GM18868 (cell line): ENCODE results near the gene BORCS5.

Source experiments
- ATAC-seq: cut with Tn5 transposase; IDR thresholded peaks from one replicate; pipeline ENCODE4 v1.9.1; 2021; ENCODE audit warnings: mild to moderate bottlenecking, moderate library complexity; ENCODE audit not compliant: unreplicated experiment

The BORCS5 gene

DNA sequence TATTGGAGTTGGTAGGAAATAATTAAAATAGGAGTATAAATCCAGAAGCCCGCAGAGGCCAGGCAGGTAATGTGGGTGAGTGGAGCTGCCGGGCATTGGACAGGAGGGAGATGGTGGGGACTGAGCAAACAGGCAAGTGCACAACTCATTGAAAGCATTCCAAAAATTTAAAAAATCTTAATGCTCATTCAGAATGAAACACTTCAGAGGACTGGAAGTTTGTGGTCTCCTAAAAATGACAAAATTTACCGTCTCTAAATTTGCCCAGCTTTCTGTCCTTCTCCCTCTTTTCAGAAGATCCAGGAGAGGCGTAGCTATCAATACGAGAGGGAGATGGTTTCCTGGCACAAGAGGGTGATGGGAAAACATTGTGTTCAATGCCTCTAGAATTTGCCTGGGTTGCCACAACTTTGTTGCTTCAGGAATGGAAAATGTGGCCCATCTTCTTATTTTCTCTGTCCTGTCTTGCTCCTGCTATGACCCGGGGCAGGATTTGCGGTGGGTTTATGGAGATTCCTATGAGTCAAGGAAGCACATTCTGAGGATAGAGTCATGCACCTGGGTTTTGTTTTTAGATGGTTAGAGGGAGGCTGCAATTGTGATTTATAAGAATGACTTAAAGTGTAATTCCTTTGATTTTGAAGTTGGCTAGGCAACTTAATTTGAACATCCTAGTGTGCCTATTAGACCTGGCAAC, 72.2 kb downstream of the BORCS5 start:
- ATAC-seq: no peak

DNA sequence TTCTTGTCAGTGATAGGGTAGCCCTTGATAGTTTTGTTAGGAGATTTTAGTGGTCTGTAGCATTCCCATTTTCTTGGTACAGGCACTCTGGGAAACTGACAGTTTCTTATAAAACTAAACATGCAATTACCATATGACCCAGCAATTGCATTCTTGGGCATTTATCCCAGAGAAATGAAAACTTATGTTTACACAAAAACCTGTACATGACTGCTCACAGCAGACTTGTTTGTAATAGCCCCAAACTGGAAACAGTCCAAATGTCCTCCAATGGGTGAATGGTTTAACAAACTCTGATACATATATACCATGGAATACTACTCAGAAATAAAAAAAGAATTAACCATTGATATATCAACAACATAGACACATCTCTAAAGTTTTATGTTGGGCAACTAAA, 75.5 kb downstream of the BORCS5 start:
- no peak for ATAC-seq

DNA sequence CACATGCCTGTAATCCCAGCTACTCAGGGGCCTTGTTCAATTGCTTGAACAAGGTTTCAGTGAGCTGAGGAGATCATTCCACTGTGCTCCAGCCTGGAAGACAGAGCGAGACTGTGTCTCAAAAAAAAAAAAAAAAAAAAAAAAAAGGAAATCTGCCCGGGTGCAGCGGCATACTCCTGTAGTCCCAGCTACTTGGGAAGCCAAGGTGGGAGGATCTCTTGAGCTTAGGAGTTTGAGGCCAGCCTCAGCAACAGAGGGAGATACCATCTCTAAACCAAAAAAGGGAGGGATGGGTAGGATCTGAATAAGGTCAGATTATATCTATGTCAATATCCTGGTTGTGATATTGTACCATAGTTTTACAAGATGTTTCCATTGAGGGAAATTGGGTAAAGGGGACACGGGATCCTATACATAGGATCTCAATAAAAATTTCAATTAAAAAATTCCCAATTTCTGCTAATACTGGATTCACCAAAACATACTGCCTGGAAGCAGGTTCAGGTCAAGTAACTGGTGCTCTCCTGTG, 76.4 kb downstream of the BORCS5 start:
- ATAC-seq: no peak

DNA sequence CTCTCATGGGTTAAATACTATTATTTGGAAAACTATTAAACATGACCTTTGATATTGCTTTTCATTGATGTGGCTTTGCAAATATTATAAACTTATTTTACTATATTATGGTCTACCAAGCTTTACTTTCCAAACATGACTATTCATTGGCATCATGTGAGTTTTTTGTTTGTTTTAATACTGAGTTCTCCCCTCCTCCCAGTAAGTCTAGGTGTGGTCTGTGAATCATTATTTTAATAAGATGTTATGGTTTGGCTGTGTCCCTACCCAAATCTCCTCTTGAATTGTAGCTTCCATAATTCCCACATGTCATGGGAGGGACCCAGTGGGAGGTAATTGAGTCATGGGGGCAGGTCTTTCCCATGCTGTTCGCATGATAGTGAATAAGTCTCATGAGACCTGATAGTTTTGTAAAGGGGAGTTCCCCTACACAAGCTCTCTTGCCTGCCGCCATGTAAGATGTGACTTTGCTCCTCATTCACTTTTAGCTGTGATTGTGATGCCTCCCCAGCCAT, 80.0 kb downstream of the BORCS5 start:
- no peak for ATAC-seq

DNA sequence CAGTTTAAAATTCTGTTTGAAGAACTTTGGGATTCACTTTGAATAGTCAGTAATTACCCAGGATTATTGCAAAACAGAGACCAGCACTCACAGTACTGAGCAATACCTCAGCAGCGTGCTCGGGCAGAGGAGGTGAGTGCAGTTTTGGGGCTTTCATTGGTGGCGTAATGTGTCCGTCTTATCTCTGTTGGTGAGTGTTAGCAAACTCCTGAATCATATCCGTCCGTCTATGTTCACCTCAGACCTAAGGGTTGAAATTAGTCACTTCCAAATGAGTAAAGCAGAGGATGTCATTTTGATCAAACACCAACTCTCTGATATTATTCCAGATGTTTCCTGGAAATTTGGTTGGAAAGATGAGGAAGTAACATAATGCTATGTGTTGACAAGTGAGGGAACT, 82.8 kb downstream of the BORCS5 start:
- ATAC-seq: no peak

DNA sequence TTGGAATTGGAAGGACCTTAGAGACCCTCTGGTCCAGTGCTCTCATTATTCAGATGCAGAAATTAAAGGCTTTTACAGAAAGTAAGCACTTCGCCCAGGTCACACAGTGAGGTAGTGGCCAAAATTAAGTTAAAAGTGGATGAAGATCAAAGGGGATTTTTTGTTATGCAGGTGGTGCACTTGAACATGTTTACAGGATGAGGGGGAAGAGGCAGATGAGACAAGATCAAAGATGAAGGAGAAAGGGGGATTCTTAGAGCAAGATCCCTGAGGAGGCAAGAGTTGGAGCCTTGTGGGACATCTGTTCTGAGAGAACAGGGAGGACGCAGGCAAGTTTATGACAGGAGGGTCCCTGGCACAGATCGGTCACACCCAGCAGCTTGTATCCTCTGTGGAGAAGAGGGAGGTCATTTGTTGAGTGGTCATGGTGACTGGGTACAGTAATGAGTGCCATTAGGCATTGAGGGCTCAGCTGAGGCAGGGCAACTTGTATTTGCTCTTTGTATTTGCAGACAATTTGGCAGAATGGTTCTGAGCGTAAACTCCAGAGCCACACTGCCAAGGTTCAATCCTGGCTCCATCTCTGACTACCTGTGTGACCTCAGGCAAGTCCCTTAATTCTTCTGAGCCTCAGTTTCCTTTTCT, 84.0 kb downstream of the BORCS5 start:
- ATAC-seq: no peak

DNA sequence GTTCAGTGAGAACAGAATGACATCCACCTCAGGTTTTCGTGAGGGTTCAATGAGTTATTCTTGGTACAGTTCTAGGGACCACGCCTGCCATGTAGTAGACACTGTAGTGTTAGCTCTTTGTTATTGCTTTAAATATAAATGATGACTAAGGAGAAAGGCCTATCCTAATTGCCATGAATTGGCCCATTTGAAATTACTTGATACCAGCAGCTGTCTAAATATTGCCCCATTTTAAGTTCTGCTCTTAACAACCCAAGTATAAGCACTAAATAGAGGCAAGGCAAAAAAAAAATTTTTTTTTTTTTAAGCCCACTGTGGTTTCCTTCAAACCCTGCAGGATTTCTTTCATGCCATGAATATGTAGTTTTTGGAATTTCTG, 84.5 kb downstream of the BORCS5 start:
- ATAC-seq: no peak

DNA sequence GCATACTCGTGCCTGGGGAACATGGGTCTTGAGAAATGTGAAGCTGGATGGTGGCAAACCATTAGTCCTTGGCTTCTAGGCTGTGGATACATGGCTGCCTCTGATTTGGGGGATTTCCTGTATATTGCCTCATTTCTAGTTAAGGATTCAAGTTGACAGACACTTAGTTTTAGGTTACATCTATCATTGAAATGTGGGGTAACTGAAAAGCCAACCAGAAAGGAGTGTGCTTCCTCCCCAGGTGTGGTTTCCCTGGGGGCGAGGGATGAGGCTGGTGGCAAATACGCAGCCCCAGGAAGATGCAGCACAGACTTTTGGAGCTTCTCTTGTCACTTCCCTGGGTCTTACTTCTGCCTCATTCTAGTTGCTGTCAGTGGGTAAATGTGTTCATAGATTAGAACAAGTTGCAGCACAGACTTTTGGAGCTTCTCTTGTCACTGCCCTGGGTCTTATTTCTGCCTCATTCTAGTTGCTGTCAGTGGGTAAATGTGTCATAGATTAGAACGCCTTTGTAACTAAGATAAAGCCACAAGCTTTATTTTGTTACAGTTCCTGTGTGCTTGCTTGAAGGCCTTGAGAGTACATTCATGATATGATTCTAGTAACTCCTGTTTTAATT, 85.1 kb downstream of the BORCS5 start:
- peak; percentile 51 for ATAC-seq

DNA sequence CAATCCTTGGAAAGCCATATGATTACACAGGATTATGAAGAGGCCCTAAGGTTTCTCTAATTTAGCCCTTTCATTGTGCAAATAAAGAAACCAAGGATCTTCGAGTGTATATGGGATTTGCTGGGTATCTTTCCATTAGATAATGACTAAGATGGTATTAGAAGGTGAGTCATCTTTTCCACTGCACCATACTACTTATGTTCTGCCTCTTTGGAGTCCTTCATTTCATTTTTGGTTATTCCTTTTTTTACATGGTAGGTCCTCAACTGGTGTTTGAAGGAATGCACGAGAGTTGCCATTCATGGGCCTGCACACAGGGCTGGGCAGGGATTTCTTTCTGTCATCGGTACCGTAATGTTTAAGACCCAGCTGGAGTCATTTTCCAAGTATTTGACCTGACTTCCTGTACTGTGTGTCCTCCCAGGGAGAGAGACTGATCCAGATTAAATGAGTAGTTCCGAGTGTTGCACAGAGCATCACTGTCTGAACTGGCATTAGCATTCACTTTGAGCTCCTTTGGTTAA, 85.7 kb downstream of the BORCS5 start:
- ATAC-seq: no peak

DNA sequence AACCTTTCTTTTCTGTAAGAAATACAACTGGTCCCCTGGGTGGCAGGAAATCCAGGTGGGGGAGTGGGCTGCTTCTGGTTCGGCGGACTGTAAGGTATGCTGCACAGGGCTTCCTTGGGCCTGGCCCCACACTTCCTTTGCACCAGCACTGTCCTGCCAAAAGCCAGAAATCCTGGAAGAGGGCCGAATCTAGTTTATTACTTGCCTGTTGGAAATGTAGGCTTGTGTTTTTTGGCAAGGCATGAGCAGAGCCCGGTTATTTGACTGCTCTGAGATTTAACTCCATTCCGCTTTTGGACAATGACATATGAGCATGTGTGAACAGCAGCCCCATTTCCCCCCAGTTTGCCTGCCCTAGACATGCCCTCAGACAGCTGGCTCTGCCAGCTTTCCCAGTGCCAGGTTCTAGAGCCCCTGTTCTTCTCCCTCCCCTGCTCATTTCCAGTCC, 86.6 kb downstream of the BORCS5 start:
- no peak for ATAC-seq

DNA sequence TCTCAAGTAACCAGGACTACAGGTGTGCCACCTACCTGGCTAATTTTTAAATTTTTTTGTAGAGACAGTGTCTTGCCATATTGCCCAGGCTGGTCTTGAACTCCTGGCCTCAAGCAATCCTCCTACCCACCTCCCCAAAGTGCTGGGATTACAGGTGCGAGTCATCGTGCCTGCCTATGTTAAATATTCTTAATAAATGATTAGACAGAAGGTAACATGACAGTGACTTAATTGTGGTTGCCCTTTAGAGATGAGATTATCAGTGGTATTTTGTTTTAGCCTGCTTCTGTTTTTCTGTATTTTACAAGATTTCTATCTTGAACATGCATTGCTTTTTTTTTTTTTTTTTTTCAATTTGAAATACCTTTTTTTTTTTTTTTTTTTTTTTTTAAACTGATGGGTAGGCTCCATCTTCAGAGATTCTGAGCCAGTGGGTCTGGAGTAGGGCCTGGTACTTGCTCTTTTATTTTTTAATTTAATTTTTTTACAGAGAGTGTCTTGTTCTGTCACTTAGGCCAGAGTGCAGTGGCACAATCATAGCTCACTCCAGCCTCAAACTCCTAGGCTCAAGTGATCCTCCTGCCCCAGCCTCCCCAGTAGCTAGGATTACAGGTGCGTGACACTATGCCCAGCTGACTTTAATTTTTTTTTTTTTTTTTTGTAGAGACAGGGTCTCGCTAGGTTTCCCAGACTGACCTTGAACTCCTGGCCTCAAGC, 88.4 kb downstream of the BORCS5 start:
- ATAC-seq: no peak

DNA sequence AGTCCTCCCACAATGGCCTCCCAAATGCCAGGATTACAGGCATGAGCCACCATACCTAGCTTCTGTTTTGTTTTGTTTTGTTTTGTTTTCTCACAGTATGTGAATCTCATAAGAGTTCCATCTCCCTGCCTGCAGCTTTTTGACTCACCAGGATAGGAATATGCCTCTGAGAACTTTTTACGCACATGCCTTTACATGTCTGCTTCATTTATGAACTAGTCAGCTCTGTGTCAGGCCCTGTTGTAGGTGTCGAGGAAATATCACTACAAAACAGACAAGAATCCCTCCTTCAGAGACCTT, 89.0 kb downstream of the BORCS5 start:
- ATAC-seq: no peak

DNA sequence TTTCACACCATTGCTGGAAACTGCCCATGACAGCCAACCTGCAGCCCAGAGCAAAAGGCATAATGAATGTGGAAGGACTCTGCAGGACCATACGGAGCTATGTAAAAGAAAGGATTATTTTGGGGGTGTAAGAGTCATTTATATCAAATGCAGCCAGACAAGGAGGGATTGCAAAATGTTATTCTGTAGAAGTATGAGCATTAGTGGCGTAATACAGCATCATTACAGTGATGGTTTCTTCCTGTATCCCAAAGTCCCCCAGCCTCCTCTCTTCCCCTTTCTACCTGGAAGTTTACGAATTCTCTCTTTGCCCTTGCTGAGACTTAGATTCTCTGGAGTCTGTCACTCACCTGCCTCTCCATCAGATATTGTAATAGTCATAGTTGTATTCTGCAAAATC, 89.9 kb downstream of the BORCS5 start:
- ATAC-seq: no peak

DNA sequence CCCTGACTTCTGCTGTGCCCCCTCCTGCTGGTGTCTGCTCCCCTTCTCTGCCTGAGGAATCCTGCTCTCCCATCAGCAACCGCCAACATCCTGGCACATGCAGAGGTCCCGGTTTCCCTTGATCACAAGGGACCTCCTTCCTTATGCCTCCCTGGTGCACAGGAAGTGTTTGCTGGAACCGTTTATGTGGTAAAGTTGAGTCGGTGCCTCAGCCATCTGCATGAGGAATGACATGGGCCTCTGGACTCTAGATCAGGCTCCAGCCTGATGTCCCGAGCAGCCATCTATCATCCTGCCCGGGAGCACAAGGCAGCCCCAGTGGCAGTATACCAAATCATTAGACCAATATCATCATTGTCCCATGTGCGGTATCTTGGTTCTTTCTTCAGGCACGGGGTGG, 90.4 kb downstream of the BORCS5 start:
- ATAC-seq: no peak

DNA sequence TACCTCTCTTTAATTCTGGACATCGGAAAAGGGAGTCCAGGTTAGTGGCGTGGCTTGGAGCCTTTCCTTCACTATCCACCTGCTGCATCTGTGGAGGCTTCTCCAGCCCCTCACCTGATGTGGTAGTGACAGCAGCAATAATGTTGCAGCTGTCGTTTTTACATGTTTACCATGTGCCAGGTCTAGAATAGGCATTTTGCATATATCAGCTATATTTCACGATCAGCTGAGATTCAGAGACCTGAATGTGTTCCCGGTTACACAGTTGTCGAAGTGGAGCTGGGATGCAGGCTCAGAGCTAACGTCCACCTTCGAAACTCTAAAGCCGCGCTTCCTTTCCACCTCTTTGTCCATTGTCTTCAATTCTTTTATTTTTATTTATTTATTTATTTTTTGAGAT, 91.0 kb downstream of the BORCS5 start:
- ATAC-seq: no peak

DNA sequence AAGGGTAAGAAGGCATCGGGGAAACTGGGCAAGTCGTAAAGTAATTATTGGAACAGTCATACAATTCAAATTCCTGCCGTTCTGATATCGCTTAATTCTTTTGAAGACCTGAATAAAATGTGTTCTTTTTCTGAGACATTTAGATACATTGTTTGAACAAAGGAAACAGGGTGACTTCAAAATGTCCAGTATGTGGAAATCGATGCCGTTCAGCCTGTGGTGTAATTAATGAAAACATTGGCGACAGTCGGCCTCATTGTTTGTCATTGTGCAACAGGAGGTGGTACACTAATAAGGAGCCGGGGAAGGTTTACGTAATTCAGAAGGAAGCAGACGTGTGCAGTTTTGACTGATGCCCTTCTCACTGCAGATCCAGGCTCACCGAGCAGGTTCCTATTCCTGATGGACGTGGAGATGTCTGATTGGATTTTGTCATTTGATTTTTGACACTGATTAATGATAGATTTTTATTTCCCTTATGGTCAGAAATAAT, 92.7 kb downstream of the BORCS5 start:
- no peak for ATAC-seq

DNA sequence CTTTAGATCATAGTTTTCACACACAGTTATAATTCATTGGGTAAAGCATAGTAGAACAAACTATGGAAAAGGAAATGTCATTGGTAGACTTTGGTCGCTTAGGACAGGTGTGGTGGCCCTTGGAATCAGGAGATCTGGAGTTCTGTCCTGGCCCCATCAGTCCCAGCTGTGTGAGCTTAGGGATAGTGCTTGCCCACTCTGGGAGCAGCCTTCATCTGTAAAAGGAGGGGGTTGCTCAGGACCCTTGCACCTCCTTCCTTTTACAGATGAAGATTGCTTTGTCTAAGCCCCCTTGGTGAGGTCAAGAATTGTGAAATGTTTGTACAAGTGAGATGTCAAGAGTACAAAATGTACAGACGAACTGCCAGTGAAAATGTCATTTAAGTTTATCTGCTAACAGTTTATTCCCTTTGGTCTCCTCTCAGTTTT, 93.2 kb downstream of the BORCS5 start:
- no peak for ATAC-seq

DNA sequence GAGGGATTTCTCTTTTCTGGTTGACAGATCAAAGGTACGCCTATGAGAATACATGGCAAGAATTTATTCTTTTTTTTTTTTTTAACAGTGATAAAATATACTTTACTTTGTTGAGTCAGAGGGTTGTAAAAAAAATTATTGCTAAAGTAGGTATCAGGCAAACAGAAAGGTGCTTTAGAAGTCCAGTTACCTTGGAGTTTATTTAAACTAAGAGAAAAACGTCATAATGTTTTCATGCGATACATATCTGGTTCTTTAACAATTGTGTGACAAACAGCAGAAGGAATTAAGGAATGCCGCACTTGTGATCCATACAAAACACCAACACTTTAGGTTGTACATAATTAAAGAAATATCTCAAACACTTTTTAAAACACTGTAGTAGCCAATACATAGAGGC, 94.2 kb downstream of the BORCS5 start:
- no peak for ATAC-seq

DNA sequence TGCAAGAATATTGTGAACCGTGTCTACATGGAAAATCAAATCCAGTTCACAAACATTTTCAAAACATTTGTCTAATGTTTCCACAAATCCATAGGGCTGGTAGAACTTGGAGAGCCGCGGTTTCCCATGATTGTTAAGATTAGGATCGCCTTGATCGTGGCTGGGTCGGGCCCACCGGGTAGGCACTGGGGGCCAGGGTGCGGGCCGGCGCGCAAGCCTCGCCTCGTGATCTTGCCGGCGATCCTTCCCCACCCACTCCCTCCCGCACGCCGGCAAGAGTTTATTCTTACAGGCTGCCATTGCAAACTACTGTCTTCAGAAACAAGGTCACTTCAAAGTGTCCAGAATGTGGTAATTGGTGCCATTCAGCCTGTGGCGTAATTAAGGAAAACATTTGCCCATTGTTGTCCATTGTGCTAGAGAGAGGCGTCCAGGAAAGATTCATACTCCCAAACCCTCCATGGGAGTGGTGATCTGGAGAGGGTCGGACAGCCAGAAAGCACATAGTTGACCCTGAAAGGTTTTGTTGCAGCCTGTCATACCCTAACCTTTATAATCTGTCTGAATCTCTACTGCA, 95.5 kb downstream of the BORCS5 start:
- no peak for ATAC-seq

DNA sequence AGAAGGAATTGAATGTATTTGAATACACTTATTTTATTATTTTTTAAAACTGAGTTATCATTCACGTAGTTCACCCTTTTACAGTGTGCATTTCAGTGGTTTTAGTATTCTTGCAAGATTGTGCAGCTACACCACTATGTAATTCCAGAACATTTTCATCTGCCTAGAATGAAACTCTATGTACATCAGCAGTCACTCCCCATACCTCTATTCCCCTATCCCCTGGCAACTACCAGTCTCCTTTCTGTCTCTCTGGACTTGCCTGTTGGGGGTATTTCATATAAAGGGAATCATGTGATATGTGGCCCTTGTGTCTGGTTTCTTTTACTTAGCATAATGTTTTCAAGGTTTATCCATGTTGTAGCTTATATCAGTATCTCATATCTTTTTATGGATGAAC, 96.8 kb downstream of the BORCS5 start:
- ATAC-seq: no peak

DNA sequence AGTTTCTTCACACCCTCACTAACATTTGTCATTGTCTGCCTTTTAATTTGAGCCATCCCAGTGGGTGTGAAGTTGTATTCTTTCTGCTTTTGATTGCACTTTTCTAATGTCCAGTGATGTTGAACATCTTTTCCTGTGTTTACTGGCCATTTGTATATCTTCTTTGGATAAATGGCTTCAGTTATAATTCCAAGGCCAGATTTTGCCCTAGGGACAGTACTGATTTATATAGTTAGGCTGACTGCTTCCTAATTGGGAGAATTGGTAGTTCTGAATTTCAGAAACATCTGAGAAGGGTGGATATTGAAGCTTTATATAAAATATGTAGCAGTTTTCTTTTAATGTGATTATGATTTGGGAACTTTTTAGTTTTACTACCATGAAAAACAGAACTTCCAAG, 97.4 kb downstream of the BORCS5 start:
- no peak for ATAC-seq
